HL-60/S4 treated with retinoic acid at 250 ng/mL for 4 days and 3 days (cell line): Measurements from ENCODE around the gene CRYBG3.

Experiments
- in situ Hi-C: fragments of 300-500 bp; cut with MboI; formaldehyde crosslinking; loops from 2 replicates; pipeline ENCODE4 v1.7.0; 2022; ENCODE audit warnings: low sequenced_read_pairs

The CRYBG3 gene

DNA sequence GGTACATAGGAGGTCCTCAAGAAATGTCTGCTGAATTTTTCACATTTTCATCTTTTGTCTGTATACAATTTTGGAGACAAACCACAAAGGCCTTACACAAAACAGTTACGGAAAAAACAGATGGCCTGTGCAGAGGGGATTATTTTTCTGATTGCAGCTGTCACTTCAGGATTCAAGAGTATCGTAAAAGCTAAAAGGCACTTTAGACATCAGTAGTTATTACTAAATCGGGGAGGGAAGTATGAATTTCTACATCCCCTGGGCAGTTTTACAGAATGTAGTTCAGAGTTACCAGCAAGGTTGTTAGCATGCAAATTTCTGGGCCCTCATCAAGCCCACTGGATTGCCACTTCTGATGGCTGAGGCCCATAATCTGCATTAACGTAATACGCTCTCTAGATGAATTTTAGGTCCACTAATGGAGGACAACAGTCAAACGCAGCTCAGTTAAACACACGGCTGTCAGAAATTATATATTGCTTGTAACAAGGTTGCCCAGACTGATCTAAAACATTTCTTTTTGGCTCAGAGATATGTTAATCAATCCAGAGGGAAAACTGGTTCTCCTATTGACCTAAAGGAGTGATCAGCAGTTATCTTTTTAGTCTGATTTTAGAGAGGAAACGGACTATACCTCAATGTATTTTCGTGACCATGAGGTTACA, 149.3 kb downstream of the CRYBG3 start:
- in situ Hi-C loops, result no loop called here

DNA sequence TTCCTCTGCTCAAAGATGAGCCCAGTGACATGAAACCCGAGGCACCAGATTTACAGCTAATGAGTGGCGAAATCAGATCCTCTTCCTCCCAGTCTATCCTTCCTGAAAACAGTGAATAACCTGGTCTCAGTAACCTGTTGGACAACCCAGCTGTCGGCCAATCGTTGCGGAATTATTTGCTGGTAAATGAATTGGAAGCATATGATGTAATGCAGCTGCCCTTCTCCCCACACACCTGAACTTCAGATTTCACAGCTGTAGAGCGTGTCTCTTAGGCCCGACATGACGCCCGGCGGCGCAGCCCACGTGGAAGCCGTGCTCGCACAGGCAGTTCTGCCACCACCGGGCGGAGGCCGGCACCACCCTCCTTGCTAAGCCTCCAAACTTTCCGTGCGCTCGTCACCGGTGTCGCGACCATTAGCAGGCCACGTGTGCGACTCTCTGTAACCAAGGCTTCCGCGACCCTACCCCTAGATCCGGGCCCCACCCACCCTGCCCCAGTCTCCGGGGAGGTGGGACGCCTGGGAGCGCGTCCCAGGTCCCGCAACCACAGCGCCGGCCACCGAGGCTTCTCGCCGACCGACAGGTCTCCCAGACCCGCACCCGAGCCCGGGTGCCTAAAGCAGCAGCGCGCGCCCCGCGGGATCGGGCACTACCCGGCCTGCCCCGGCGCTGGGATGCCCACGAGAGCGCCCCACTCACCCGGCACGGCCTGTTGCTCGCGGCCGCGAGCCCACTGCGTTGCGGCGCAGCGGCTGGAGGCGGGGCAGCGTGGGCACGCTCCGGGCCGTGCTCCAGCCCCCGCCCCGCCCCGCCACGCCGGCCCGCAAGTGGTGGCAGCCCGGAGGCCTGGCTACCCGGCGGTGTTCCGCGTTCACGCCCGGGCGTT, 150.1 kb downstream of the CRYBG3 start, which contains the start of gene RIOX2:
Gene RIOX2, minus strand, starts transcription at position 753 of the 889 bp plus-strand sequence. CDS start 4,838 bp downstream, outside the sequence.
- in situ Hi-C loops, result no loop called here

- in situ Hi-C loops, result no loop called here
These were observed 151.2 kb downstream of the CRYBG3 start for GRCh38 chr3:97972976-97973375.

GRCh38 chr3:97974996-97975395, 153.2 kb downstream of the CRYBG3 start:
- in situ Hi-C loops, result no loop called here

DNA sequence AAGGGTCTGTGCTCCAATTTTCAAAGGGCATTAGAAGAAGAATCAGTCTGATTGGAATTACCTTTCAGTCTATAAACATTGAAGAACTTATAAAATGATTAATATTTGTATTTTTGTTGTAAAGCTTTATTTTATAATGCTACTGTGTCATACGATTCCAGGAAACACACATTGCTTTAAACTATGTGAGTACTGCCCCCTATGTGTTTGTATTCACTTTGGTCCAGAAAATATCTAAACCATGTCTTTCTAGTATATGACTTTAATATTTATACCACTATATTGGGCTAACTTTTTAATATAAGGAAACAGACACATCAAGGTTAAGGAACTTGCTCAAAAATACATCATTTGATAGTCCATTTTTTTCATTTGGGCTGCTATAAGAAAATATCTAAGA, 153.7 kb downstream of the CRYBG3 start:
- in situ Hi-C loops, result no loop called here

DNA sequence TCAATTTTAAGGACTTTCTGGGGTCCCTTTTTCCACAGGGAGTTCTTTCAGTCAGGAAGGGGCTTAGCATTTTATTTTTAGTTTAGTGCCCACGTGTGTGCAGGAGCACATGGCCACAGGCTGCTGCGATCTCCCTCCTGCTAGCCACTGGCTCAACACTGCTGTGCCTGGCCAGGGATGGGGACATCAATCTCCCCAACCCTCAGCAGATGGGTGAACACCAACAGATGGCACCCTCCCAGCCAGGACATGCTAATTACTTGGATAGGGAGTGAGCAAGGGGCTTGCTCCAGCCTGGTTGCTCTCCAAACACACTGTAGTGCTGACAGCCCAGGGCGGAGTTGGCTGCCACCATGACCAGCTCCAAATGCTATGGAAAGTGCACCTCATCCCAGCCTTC, 157.8 kb downstream of the CRYBG3 start:
- in situ Hi-C loops, result no loop called here

DNA sequence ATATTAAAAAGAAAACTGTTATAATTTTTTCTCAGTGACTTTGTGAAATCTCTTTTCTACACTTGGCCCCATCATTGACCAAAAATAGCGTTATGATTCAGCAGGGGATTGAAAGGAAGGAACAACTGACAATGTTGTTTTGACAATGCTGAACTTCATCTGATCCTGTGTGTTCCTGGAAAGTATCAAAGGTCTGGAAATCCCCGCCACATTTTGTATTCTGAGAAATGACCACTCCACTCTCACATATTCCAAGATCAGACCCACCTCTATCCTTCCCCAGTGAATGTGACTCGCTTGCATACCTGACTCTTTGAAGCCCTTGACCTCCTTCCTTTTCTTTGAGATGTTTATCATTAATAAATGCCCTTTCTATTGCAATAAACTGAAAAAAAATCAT, 160.1 kb downstream of the CRYBG3 start:
- in situ Hi-C loops, result no loop called here

GRCh38 chr3:97983933-97984491, 162.2 kb downstream of the CRYBG3 start:
- in situ Hi-C loops, result no loop called here

DNA sequence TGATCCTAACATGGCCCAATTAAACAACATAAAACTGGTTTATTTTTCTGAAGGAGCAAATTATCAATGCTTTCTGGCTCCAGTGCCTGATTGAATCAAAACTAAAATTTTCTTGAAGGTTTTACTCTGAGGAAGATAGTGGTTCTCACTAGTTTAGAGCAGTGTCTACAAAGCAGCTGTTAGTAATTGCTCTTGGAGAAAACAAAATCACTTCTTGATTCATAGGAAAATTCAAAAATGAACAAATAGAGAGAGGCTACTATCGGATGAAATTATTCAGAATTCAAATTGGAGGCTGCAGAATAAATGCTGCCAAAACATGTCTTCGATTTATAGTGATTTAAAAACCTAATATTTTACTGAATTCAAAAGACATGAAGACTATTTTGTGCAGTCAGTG, 165.5 kb downstream of the CRYBG3 start:
- in situ Hi-C loops, result no loop called here

DNA sequence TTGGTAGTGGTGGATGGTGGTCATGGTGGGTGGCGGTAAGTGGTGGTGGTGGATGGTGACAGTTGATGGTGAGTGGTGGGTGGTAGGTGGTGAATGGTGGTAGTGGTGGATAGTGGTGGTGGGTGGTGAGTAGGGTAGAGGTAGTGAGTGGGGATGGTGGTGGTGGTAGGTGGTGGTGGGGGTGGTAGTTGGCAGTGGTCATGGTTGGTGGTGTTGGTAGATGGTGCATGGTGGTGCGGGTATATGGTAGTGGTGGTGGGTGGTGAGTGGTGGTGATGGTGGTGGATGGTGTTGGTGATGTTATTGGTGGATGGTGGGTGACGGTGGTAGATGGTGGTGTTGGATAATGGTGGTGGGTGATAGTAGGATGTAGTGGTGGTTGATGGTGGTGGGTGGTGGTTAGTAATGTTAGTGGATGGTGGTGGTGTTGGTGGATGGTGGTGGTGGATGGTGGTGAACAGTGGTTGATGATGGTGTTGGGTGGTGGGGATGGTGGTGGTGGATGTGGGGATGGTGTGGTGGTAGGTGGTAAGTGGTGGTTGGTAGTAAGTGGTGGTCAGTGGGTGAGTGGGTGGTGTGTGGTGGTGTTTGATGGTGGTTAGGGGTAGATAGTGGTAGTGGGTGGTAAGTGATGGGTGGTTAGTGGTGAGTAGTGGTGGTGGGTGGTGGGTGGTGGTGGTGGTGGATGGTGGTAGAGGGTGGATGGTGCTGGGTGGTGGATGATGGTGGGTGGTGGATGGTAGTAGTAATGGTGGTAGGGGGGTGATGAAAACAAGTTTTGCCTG, 167.2 kb downstream of the CRYBG3 start:
- in situ Hi-C loops, result no loop called here

DNA sequence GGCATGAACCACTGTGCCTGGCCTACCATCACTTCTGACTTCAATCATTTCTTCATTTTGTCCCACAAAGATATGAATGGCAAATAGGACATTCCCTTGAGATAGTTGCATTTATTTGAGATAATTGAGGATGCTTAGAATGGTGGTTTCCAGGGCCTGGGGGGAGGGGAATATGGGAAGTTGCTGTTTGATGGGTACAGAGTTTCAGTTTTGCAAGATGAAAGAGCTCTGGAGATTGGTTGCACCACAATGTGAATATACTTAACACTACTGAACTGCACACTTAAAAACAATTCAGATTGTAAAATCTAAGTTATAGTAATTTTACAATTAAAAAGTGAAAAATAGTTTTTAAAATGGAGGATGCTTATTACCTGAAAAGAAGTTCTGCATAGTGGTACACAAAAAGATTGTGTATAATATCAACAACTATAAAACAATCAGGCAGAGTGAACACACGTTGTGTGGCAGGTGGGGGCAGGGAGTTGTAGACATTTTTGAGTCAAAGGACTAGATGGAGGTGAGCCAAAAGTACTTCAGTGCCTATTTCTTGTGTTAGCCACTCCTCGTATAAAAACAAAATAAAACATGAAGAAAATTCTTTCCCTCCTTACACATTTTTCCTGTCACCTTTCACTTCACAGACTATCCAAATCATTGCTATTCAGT, 168.9 kb downstream of the CRYBG3 start:
- in situ Hi-C loops, result no loop called here

DNA sequence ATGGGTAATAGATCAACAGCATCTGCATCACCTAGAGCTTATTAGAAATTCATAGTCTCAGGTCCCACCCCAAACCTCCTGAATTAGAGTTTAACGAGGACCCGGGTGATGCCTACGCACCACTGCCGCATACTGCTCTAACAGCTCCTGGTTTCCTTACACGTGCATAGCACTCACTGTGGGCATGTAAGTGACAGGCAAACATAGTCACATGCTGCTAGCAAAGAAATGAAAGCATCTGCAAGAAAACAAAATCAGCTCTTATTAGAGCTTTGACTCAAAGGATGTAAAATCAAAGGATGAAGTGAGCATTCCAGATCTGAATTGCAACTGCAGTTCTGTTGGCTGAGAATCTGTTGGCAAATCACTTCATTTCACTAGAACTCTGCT, 169.5 kb downstream of the CRYBG3 start:
- in situ Hi-C loops, result no loop called here

GRCh38 chr3:97992547-97993173, 170.8 kb downstream of the CRYBG3 start:
- in situ Hi-C loops, result no loop called here

GRCh38 chr3:97993526-97993925, 171.7 kb downstream of the CRYBG3 start:
- in situ Hi-C loops, result no loop called here

DNA sequence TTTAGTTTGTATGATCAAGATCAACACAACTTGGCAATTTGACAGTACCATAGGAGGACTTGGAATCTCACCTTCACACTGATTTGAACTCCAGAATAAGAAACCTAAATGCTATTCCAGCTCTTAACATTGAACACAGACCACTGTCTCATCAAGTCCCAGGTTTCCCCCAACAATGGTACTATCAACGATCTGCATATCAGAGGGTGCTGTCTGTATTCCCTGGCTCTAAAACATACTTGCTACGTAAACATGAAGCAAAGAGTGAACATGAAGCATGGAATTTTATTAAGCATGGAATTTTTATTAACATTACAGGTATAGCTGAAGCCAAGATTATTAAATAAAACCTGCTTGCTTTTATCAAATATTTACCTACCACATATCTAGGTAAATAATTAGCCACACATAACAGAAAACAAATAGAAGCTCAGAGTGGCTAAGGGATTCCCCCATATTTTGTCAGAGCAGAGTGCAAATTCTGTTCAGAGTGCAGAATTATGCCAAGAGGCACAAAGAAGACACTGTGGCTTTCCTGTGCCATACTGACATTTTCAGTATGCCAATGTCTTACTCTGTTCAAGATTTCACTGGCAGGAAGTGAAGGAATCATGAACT, 172.6 kb downstream of the CRYBG3 start:
- in situ Hi-C loops, result no loop called here
